Ovary (tissue), 9 donors: ENCODE data around the gene TTC23. TPM values are rescaled to one million over a fixed set of nuclear protein-coding genes. Genes with fewer than 3 reads are reported as not detected.

Experiments
- DNase-seq, 5 donors: peaks; one replicate each; pipeline ENCODE4 v3.0.0-alpha.2; 2019 to 2020
- H3K27ac ChIP-seq, 2 donors: fragments of 200-600 bp; one replicate each; pipeline versions ENCODE4 v1.5.1 to v1.8.0; 2019 to 2022
- H3K27me3 ChIP-seq: fragments of 200-600 bp; one replicate; pipeline ENCODE4 v1.8.0; 2022
- H3K36me3 ChIP-seq: fragments of 200-600 bp; sonication (generic); one replicate; pipeline ENCODE4 v1.5.1; 2019
- H3K4me1 ChIP-seq: one replicate; pipeline ENCODE4 v1.8.1; 2013; ENCODE audit warnings: mild to moderate bottlenecking, moderate library complexity; ENCODE audit not compliant: insufficient read depth
- H3K4me3 ChIP-seq: fragments of 200-600 bp; sonication (generic); one replicate; pipeline ENCODE4 v1.5.1; 2017
- H3K9me3 ChIP-seq, 2 donors: fragments of 200-600 bp in 1 of 2; sonication (generic) in 1 of 2; one replicate each; pipeline versions ENCODE4 v1.5.1 to v1.8.1; 2013 to 2019; ENCODE audit warnings: mild to moderate bottlenecking in 1 of 2, moderate library complexity in 1 of 2
- EP300 ChIP-seq: sonication (generic); formaldehyde crosslinking; IDR thresholded peaks from one replicate; pipeline ENCODE4 v1.6.1; 2017; ENCODE audit warnings: antibody characterized with exemption
- POLR2A ChIP-seq: fragments of 450-650 bp; IDR thresholded peaks from one replicate; pipeline ENCODE4 v1.6.1; 2017; ENCODE audit warnings: antibody characterized with exemption, mild to moderate bottlenecking, moderate library complexity
- WGBS, 3 donors: extraction: QIAGEN DNeasy Blood & Tissue Kit in 1 of 3; methylation state at CpG; one replicate each; pipeline versions ENCODE4 v1.1.5 to v1.1.7; 2013 to 2017; 5-methylcytosine and 5-hydroxymethylcytosine counted together
- intact Hi-C, 4 donors: fragments of 100-400 bp; cut with DNase I; formaldehyde crosslinking; loops; one replicate each; pipeline versions ENCODE4 v1.11.0 to v1.15.1; 2022 to 2023
- polyA plus RNA-seq, 2 donors: library from polyadenylated mRNA; stranded (reverse); fragments of 200-250 nt in 1 of 2; fragments of 350-450 nt in 1 of 2; fragmentation: Illumina TruSeq in 1 of 2; extraction: RNeasy Lipid Tissue Mini Kit (QIAGEN cat#74804) in 1 of 2; gene quantifications; one replicate each; pipeline ENCODE4 v1.2.3, GENCODE V29; 2013 to 2014
- total RNA-seq, 7 donors: library from RNA; depleted of rRNA in 2 of 7; stranded (reverse); fragments of >200 nt in 2 of 7; fragmentation: NEBNext Ultra II Directional in 3 of 7; extraction: Animal tissue kit (Norgen Biotek cat#: 25700) in 3 of 7; gene quantifications; one replicate each; pipeline versions ENCODE4 v1.1.0 to v1.2.4, GENCODE V29; 2016 to 2023
- TF ChIP-seq, protein P1 (sequence below), 3 donors: fragments of 450-650 bp in 2 of 3; fragments of 200-600 bp in 1 of 3; IDR thresholded peaks; one replicate each; pipeline versions ENCODE4 v1.5.1 to v1.8.0; 2016 to 2022; ENCODE audit warnings: antibody characterized with exemption in 3 of 3, mild to moderate bottlenecking in 1 of 3
- donor health status: DM: no; HTN: no; CAD: no; lungs with moderate emphysema.
- donor health status: DM: no; HTN: no; CAD: no.
- donor health status: Bipolar disorder and iron deficiency.
- donor health status: DM: yes; HTN: yes; CAD: no.
- donor health status: DM: no; HTN: no; CAD: no.
- donor health status: DM: yes; HTN: yes; CAD: no.

The TTC23 gene
- total and polyA plus RNA-seq, 9 donors, result 15.9 to 35.8 (median 25.8) TPM

DNA sequence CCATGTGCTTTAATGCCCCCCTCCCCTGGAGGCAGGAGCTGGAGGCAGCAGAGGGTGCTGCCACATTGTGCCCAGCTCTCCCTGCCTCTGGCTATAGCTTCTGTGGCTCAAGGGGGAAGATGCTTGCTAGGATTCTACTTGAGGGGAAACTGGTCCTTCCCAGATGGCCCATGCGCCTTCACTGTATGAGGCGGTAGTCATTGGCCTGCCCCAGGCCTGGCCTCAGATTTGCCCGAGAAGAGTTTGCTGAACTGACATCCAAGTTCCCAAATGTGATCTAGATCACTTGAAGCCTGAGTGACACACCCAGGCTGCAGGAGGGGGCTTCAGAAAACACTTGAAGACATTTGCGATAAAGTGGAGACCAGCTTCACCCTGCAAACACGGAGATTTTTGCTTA is 140.4 kb downstream of the TTC23 start:
- DNase-seq, result no peak
- TF ChIP-seq EP300, result no peak
- no peak for TF ChIP-seq POLR2A
- TF ChIP-seq, protein P1, sequence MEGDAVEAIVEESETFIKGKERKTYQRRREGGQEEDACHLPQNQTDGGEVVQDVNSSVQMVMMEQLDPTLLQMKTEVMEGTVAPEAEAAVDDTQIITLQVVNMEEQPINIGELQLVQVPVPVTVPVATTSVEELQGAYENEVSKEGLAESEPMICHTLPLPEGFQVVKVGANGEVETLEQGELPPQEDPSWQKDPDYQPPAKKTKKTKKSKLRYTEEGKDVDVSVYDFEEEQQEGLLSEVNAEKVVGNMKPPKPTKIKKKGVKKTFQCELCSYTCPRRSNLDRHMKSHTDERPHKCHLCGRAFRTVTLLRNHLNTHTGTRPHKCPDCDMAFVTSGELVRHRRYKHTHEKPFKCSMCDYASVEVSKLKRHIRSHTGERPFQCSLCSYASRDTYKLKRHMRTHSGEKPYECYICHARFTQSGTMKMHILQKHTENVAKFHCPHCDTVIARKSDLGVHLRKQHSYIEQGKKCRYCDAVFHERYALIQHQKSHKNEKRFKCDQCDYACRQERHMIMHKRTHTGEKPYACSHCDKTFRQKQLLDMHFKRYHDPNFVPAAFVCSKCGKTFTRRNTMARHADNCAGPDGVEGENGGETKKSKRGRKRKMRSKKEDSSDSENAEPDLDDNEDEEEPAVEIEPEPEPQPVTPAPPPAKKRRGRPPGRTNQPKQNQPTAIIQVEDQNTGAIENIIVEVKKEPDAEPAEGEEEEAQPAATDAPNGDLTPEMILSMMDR (IDR thresholded peaks at IDR 0.05), result no peak
- WGBS, 3 donors, result 88 to 99% (median 96%) methylated on average over 5 of the region's 5 CpGs

DNA sequence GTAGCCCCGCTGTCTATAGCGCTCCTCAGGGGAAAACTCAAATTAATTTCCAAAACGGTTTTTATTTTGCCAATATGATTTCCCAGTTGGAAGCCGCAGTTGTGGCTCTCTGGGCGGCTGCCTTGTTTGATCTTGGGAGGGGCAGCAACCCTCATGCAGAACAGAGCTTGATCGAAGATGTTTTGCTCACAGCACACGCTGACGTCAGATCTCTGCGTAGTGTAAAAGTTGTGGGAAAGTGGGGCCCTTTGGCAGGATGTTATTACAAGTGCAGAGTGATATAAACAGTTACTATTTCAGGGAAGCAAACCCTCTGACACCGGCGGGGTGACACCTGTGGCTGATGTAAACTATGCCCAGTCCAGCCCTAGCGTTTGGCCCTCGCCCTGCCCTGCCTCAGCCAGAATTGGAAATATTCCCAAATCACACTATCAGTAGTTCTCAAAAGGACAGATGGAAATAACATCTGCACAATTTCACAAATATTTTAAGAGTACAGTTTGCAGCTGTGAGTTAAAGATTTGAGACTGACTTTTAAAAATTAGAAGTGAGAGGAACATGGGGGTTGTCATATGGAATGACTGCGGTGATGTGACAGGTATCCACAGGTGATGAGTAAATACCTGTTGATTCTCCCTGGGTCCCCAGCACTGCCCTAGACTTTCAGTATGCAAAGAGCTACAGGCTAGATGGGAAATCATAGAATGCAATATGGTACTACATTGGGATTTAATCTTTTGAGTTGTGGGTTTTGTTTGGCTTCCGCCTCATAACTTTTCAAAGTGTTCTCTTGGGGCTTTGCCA is 142.8 kb downstream of the TTC23 start:
- H3K4me3 ChIP-seq, result peak overlapping the region; percentile 47
- TF ChIP-seq POLR2A, result no peak
- TF ChIP-seq, protein P1 (IDR thresholded peaks at IDR 0.05), result no peak
- no peak for TF ChIP-seq EP300
- H3K36me3 ChIP-seq, result no peaks in the 10 kb centered on the region
- H3K9me3 ChIP-seq, result no peaks in the 10 kb centered on the region
- H3K27me3 ChIP-seq, result no peaks in the 10 kb centered on the region
- intact Hi-C loops, result loop anchor here in 2 of 4 donors (5.0 to 10.0 kb wide), 2 partner anchors 66 to 98 kb away; no protein-coding TSS in a partner anchor
- peaks cover 3% of the 10 kb centered on the region for H3K4me1 ChIP-seq
- 22 to 33% (median 27%) methylated on average over 15 of the region's 15 CpGs for whole genome bisulfite sequencing, 3 donors
- DNase-seq, result peak in 3 of 5 donors; percentile 38 to 66 (median 59)
- peak overlapping the region in 1 of 2 donors; percentile 67 for H3K27ac ChIP-seq

More for the DNA sequence above, 140.4 kb downstream of the TTC23 start:
- intact Hi-C loops, result loop anchor here in 2 of 4 donors (5.0 to 10.0 kb wide), 2 partner anchors 63 to 96 kb away; no protein-coding TSS in a partner anchor
- Histone ChIP-seq H3K36me3 (no peaks in the 10 kb centered on the region), H3K4me1 (peaks cover 3% of the 10 kb centered on the region), H3K9me3 (no peaks in the 10 kb centered on the region), H3K27ac (no peak overlapping the region), H3K27me3 (no peaks in the 10 kb centered on the region), H3K4me3 (no peak overlapping the region)

DNA sequence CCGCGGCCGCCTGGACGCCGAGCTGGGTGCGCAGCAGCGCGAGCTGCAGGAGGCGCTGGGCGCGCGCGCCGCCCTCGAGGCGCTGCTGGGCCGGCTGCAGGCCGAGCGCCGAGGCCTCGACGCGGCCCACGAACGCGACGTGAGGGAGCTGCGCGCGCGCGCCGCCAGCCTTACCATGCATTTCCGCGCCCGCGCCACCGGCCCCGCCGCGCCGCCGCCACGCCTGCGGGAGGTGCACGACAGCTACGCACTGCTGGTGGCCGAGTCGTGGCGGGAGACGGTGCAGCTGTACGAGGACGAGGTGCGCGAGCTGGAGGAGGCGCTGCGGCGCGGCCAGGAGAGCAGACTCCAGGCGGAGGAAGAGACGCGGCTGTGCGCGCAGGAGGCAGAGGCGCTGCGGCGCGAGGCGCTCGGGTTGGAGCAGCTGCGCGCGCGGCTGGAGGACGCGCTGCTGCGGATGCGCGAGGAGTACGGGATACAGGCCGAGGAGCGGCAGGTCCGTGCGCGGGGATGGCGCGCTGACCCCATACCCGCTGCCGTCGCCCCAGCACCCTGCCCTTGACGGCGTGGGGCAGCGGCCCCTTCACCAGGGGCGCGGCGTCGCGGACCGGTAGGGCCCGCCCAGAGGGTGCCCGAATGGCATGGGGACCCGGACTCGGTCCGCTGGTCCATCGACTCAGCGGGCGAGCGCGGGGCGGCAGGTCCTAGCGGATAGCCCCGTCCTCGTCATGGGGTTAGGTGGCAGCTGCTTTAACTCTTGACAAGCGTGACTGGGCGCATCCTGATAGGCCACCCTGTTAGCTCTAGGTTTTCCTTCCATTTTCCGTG is 143.7 kb downstream of the TTC23 start:
- TF ChIP-seq POLR2A (no peak), EP300 (no peak)
- TF ChIP-seq, protein P1 (IDR thresholded peaks at IDR 0.05), result no peak
- H3K36me3 ChIP-seq, result no peaks in the 10 kb centered on the region
- peak overlapping the region; percentile 65 to 78 for H3K27ac ChIP-seq
- peak overlapping the region; percentile 47 for H3K4me3 ChIP-seq
- peaks cover 3% of the 10 kb centered on the region for H3K4me1 ChIP-seq
- peak in 3 of 5 donors; percentile 46 to 65 (median 51) for DNase-seq
- intact Hi-C loops, result loop anchor here (2.0 to 10.0 kb wide), 3 partner anchors 67 to 107 kb away; no protein-coding TSS in a partner anchor
- H3K9me3 ChIP-seq, result no peaks in the 10 kb centered on the region
- H3K27me3 ChIP-seq, result no peaks in the 10 kb centered on the region
- 1 to 3% (median 1%) methylated on average over 50 to 116 of the region's 116 CpGs for WGBS, 3 donors

DNA sequence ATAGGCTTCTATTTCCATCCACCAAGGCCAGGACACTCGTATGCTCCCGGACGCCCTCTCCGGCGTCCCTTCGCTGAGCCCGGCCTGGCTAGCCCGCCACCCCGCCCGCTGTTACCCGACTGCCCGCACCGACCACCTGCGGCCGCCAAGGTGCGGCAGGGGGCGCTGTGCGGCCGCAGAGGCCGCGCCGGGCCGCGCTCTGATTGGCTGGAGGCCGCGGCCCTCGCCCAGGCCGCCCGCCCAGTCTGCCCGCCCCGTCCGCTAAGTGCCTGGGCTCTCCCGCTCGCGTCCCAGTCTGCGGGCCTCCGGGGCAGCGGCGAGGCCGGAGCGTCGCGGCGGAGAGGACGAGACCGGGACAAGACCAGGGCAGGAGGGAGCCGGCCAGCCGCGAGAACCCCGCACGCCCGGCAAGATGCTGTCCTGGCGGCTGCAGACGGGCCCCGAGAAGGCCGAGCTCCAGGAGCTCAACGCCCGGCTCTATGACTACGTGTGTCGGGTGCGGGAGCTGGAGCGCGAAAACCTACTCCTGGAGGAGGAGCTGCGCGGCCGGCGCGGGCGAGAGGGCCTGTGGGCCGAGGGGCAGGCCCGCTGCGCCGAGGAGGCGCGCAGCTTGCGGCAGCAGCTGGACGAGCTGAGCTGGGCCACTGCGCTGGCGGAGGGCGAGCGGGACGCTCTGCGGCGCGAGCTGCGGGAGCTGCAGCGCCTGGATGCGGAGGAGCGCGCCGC is 144.4 kb downstream of the TTC23 start, which contains the start of gene SYNM:
SYNM (plus strand) TSS at position 293 of the 726 bp plus-strand sequence; CDS start at position 413, 120 bp downstream.
- no peaks in the 10 kb centered on the region for H3K27me3 ChIP-seq
- H3K27ac ChIP-seq, result peak within 1 kb of the TSS; percentile 65 to 78
- DNase-seq, result peak; percentile 73 to 86 (median 77)
- H3K4me3 ChIP-seq, result peak within 1 kb of the TSS; percentile 47
- TF ChIP-seq POLR2A (peak; percentile 52), EP300 (no peak)
- TF ChIP-seq, protein P1 (IDR thresholded peaks at IDR 0.05), result peak; percentile 66 to 84 (median 79)
- peaks cover 3% of the 10 kb centered on the region for H3K4me1 ChIP-seq
- no peaks in the 10 kb centered on the region for H3K36me3 ChIP-seq
- 1% methylated on average over 71 to 91 of the region's 91 CpGs for WGBS, 3 donors
- no peaks in the 10 kb centered on the region for H3K9me3 ChIP-seq
- intact Hi-C loops, result loop anchor here (2.0 to 10.0 kb wide), 3 partner anchors 67 to 108 kb away; no protein-coding TSS in a partner anchor
